GM12874 (cell line): Measurements from ENCODE around the gene ZNF831.

Source experiments
- CTCF ChIP-seq: IDR thresholded peaks from 2 replicates; pipeline ENCODE4 v1.5.1; 2011; ENCODE audit warnings: low read depth, mild to moderate bottlenecking, control low read depth, low read length, moderate library complexity; ENCODE audit not compliant: insufficient read depth

Gene ZNF831

GRCh38 chr20:59178983-59179595, 15.5 kb downstream of the ZNF831 start:
- TF ChIP-seq CTCF, result no peak

- no peak for TF ChIP-seq CTCF
These were observed 16.4 kb downstream of the ZNF831 start for GRCh38 chr20:59179988-59180387.

GRCh38 chr20:59181936-59182335, 18.3 kb downstream of the ZNF831 start:
- no peak for TF ChIP-seq CTCF

GRCh38 chr20:59182401-59183044, 18.9 kb downstream of the ZNF831 start:
- no peak for TF ChIP-seq CTCF

GRCh38 chr20:59183751-59184150, 20.1 kb downstream of the ZNF831 start:
- no peak for TF ChIP-seq CTCF

GRCh38 chr20:59184880-59185447, 21.3 kb downstream of the ZNF831 start:
- TF ChIP-seq CTCF, result no peak

- TF ChIP-seq CTCF, result no peak
These were observed 22.2 kb downstream of the ZNF831 start for GRCh38 chr20:59185809-59186208.
